Measurements from ENCODE around the gene TIE1.
"Not testable (repeated sequence)": the region's sequence is repeated elsewhere in the genome, so short reads cannot be mapped to it uniquely, and the experiment has no call there.

Gene TIE1

GRCh38 chr1:43366179-43366578, 65.4 kb downstream of the TIE1 start:
- peak; percentile 6 for DNase-seq

GRCh38 chr1:43366601-43367025, 65.8 kb downstream of the TIE1 start:
- DNase-seq, result no peak

GRCh38 chr1:43367026-43367903, 66.5 kb downstream of the TIE1 start:
- peak; percentile 32 for DNase-seq

- DNase-seq, result peak; percentile 94
These were observed 67.3 kb downstream of the TIE1 start, which contains the start of gene ELOVL1 for GRCh38 chr1:43367904-43368645. Gene ELOVL1 (minus strand): TSS chr1:43368011. CDS start chr1:43365609, 2,402 bp downstream.

- DNase-seq, result peak; percentile 9
These were observed 67.9 kb downstream of the TIE1 start for GRCh38 chr1:43368646-43369020.

GRCh38 chr1:43369779-43370178, 69.0 kb downstream of the TIE1 start:
- not testable (repeated sequence) for DNase-seq

GRCh38 chr1:43370564-43370963, 69.8 kb downstream of the TIE1 start:
- no peak for DNase-seq

- no peak for DNase-seq
These were observed 71.4 kb downstream of the TIE1 start for GRCh38 chr1:43372172-43372571.

Data from CD4-positive, alpha-beta T cell treated with Interleukin-17A for 4 hours (primary cell).